Hepatocyte (in vitro differentiated cells): ENCODE data around the gene IQGAP2.

Source experiments
- CTCF ChIP-seq: fragments of 200-600 bp; sonication (generic); IDR thresholded peaks from 2 replicates; pipeline ENCODE4 v1.5.1; 2016; ENCODE audit warnings: antibody characterized with exemption, mild to moderate bottlenecking; ENCODE audit not compliant: poor library complexity
- EZH2phosphoT487 ChIP-seq: fragments of 200-600 bp; sonication (generic); IDR thresholded peaks from one replicate; pipeline ENCODE4 v1.6.1; 2018; ENCODE audit warnings: antibody characterized with exemption, mild to moderate bottlenecking, low read depth, moderate library complexity; ENCODE audit not compliant: unreplicated experiment, severe bottlenecking

- TF ChIP-seq EZH2phosphoT487: no peak
- no peak for TF ChIP-seq CTCF
Observed at GRCh38 chr5:76586531-76586930, 183.4 kb downstream of the IQGAP2 start.
